ENCODE data around the gene GTF2H1. TPM values are rescaled to one million over a fixed set of nuclear protein-coding genes. Genes with fewer than 3 reads are reported as not detected.

The GTF2H1 gene
- total RNA-seq, 1 donor from 2014 or later: 79.8 TPM

GRCh38 chr11:18330921-18331320 lies 8.6 kb downstream of the GTF2H1 start:
- DNase-seq (ENCODE audit: low read depth) (no peak), FAIRE-seq (no peak)
- Histone ChIP-seq H3K4me3 (ENCODE audit: low read depth, low read length) (no peak overlapping the region), H3K27me3 (ENCODE audit: control insufficient read depth, insufficient read depth, low read length) (no peaks in the 10 kb centered on the region), H3K36me3 (ENCODE audit: control insufficient read depth, insufficient read depth, low read length) (peaks cover 7% of the 10 kb centered on the region)
- TF ChIP-seq CTCF (IDR thresholded peaks at IDR 0.05; ENCODE audit: insufficient read depth, low read length, severe bottlenecking): no peak

- FAIRE-seq (no peak), DNase-seq (ENCODE audit: low read depth) (no peak)
- Histone ChIP-seq H3K36me3 (ENCODE audit: control insufficient read depth, insufficient read depth, low read length) (peaks cover 10% of the 10 kb centered on the region), H3K27me3 (ENCODE audit: control insufficient read depth, insufficient read depth, low read length) (no peaks in the 10 kb centered on the region), H3K4me3 (ENCODE audit: low read depth, low read length) (no peak overlapping the region)
- TF ChIP-seq CTCF (IDR thresholded peaks at IDR 0.05; ENCODE audit: insufficient read depth, low read length, severe bottlenecking): no peak
Measured at GRCh38 chr11:18332302-18332701, 9.9 kb downstream of the GTF2H1 start.

GRCh38 chr11:18332891-18333290 lies 10.5 kb downstream of the GTF2H1 start:
- Histone ChIP-seq H3K36me3 (ENCODE audit: control insufficient read depth, insufficient read depth, low read length) (peaks cover 9% of the 10 kb centered on the region), H3K4me3 (ENCODE audit: low read depth, low read length) (no peak overlapping the region), H3K27me3 (ENCODE audit: control insufficient read depth, insufficient read depth, low read length) (no peaks in the 10 kb centered on the region)
- no peak for DNase-seq (ENCODE audit: low read depth)
- no peak for TF ChIP-seq CTCF (IDR thresholded peaks at IDR 0.05; ENCODE audit: insufficient read depth, low read length, severe bottlenecking)
- FAIRE-seq: no peak

- TF ChIP-seq CTCF (IDR thresholded peaks at IDR 0.05; ENCODE audit: insufficient read depth, low read length, severe bottlenecking): no peak
- peak; percentile 47 for DNase-seq (ENCODE audit: low read depth)
- no peak for FAIRE-seq
- Histone ChIP-seq H3K27me3 (ENCODE audit: control insufficient read depth, insufficient read depth, low read length) (no peaks in the 10 kb centered on the region), H3K36me3 (ENCODE audit: control insufficient read depth, insufficient read depth, low read length) (peaks cover 7% of the 10 kb centered on the region), H3K4me3 (ENCODE audit: low read depth, low read length) (no peak overlapping the region)
Measured at GRCh38 chr11:18347471-18348125, 25.2 kb downstream of the GTF2H1 start.

- Histone ChIP-seq H3K36me3 (ENCODE audit: control insufficient read depth, insufficient read depth, low read length) (peaks cover 12% of the 10 kb centered on the region), H3K27me3 (ENCODE audit: control insufficient read depth, insufficient read depth, low read length) (no peaks in the 10 kb centered on the region), H3K4me3 (ENCODE audit: low read depth, low read length) (no peak overlapping the region)
- FAIRE-seq (no peak), DNase-seq (ENCODE audit: low read depth) (peak; percentile 40)
- TF ChIP-seq CTCF (IDR thresholded peaks at IDR 0.05; ENCODE audit: insufficient read depth, low read length, severe bottlenecking): no peak
Measured at GRCh38 chr11:18352581-18352980, 30.2 kb downstream of the GTF2H1 start.

- Histone ChIP-seq H3K4me3 (ENCODE audit: low read depth, low read length) (no peak overlapping the region), H3K27me3 (ENCODE audit: control insufficient read depth, insufficient read depth, low read length) (no peaks in the 10 kb centered on the region), H3K36me3 (ENCODE audit: control insufficient read depth, insufficient read depth, low read length) (peaks cover 16% of the 10 kb centered on the region)
- TF ChIP-seq CTCF (IDR thresholded peaks at IDR 0.05; ENCODE audit: insufficient read depth, low read length, severe bottlenecking): no peak
- DNase-seq (ENCODE audit: low read depth) (no peak), FAIRE-seq (no peak)
Measured at GRCh38 chr11:18358646-18359045, 36.3 kb downstream of the GTF2H1 start.

Data from bronchial epithelial cell (primary cell).